Measurements from ENCODE around the gene DPP10. TPM values are rescaled to one million over a fixed set of nuclear protein-coding genes. Genes with fewer than 3 reads are reported as not detected.

The DPP10 gene
- total and polyA plus RNA-seq, 4 donors, result 0.04 to 4.1 (median 0.48) TPM

GRCh38 chr2:114962532-114962931 lies 520.1 kb downstream of the DPP10 start:
- no peak overlapping the region for H3K4me3 ChIP-seq (ENCODE audit: low read depth in 1 of 3, low read length in 3 of 3)
- no peaks in the 10 kb centered on the region for H3K4me1 ChIP-seq (ENCODE audit: control insufficient read depth in 4 of 4, insufficient read depth in 4 of 4, low read length in 3 of 4)
- no peak for DNase-seq (ENCODE audit: low spot score)
- no peak overlapping the region for H3K27ac ChIP-seq (ENCODE audit: low read depth in 1 of 2, low read length in 2 of 2)
- no peaks in the 10 kb centered on the region for H3K27me3 ChIP-seq (ENCODE audit: control insufficient read depth in 4 of 4, insufficient read depth in 4 of 4, low read length in 3 of 4)
- 79% methylated on average over 3 of the region's 3 CpGs for WGBS
- TF ChIP-seq CTCF (IDR thresholded peaks at IDR 0.05; ENCODE audit: low read depth, low read length, missing input control), result no peak
- TF ChIP-seq, protein P1, sequence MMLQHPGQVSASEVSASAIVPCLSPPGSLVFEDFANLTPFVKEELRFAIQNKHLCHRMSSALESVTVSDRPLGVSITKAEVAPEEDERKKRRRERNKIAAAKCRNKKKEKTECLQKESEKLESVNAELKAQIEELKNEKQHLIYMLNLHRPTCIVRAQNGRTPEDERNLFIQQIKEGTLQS (IDR thresholded peaks at IDR 0.05), result no peak
- no peak for TF ChIP-seq SP1 (IDR thresholded peaks at IDR 0.05)
- no peak for TF ChIP-seq RAD21 (IDR thresholded peaks at IDR 0.05)
- TF ChIP-seq, protein P2, sequence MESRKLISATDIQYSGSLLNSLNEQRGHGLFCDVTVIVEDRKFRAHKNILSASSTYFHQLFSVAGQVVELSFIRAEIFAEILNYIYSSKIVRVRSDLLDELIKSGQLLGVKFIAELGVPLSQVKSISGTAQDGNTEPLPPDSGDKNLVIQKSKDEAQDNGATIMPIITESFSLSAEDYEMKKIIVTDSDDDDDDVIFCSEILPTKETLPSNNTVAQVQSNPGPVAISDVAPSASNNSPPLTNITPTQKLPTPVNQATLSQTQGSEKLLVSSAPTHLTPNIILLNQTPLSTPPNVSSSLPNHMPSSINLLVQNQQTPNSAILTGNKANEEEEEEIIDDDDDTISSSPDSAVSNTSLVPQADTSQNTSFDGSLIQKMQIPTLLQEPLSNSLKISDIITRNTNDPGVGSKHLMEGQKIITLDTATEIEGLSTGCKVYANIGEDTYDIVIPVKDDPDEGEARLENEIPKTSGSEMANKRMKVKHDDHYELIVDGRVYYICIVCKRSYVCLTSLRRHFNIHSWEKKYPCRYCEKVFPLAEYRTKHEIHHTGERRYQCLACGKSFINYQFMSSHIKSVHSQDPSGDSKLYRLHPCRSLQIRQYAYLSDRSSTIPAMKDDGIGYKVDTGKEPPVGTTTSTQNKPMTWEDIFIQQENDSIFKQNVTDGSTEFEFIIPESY (IDR thresholded peaks at IDR 0.05), result no peak
- no peak for TF ChIP-seq MAX (IDR thresholded peaks at IDR 0.05)
- TF ChIP-seq GABPA (IDR thresholded peaks at IDR 0.05 in 1 of 2, conservative IDR thresholded peaks at IDR 0.05 in 1 of 2), result no peak
- TF ChIP-seq HNF4A (conservative IDR thresholded peaks at IDR 0.05), result no peak
- no peak for TF ChIP-seq FOXA1 (IDR thresholded peaks at IDR 0.05)
- no peak for TF ChIP-seq YY1 (IDR thresholded peaks at IDR 0.05)
- TF ChIP-seq EGR1 (IDR thresholded peaks at IDR 0.05; ENCODE audit: low read depth in 2 of 2), result no peak
- TF ChIP-seq NR2F2 (IDR thresholded peaks at IDR 0.05), result no peak
- TF ChIP-seq, protein P3, sequence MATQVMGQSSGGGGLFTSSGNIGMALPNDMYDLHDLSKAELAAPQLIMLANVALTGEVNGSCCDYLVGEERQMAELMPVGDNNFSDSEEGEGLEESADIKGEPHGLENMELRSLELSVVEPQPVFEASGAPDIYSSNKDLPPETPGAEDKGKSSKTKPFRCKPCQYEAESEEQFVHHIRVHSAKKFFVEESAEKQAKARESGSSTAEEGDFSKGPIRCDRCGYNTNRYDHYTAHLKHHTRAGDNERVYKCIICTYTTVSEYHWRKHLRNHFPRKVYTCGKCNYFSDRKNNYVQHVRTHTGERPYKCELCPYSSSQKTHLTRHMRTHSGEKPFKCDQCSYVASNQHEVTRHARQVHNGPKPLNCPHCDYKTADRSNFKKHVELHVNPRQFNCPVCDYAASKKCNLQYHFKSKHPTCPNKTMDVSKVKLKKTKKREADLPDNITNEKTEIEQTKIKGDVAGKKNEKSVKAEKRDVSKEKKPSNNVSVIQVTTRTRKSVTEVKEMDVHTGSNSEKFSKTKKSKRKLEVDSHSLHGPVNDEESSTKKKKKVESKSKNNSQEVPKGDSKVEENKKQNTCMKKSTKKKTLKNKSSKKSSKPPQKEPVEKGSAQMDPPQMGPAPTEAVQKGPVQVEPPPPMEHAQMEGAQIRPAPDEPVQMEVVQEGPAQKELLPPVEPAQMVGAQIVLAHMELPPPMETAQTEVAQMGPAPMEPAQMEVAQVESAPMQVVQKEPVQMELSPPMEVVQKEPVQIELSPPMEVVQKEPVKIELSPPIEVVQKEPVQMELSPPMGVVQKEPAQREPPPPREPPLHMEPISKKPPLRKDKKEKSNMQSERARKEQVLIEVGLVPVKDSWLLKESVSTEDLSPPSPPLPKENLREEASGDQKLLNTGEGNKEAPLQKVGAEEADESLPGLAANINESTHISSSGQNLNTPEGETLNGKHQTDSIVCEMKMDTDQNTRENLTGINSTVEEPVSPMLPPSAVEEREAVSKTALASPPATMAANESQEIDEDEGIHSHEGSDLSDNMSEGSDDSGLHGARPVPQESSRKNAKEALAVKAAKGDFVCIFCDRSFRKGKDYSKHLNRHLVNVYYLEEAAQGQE (IDR thresholded peaks at IDR 0.05), result no peak
- TF ChIP-seq TAF1 (conservative IDR thresholded peaks at IDR 0.05), result no peak
- TF ChIP-seq RXRA (IDR thresholded peaks at IDR 0.05), result no peak
- TF ChIP-seq JUND (IDR thresholded peaks at IDR 0.05), result no peak
- no peak for TF ChIP-seq HNF4G (IDR thresholded peaks at IDR 0.05)
- no peak for TF ChIP-seq FOXA2 (IDR thresholded peaks at IDR 0.05)
- H3K36me3 ChIP-seq (ENCODE audit: control insufficient read depth in 4 of 4, insufficient read depth in 3 of 4, low read depth in 1 of 4, low read length in 3 of 4), result no peaks in the 10 kb centered on the region
- H3K9ac ChIP-seq (ENCODE audit: low read depth in 1 of 2, low read length in 2 of 2), result no peak overlapping the region
- peaks cover 0 to 4% (median 0%) of the 10 kb centered on the region in 4 donors for H3K9me3 ChIP-seq (ENCODE audit: control insufficient read depth in 4 of 4, low read length in 3 of 4)

All from liver (tissue), 9 donors.